ENCODE measurements around the gene SLC49A3.

SLC49A3 gene

DNA sequence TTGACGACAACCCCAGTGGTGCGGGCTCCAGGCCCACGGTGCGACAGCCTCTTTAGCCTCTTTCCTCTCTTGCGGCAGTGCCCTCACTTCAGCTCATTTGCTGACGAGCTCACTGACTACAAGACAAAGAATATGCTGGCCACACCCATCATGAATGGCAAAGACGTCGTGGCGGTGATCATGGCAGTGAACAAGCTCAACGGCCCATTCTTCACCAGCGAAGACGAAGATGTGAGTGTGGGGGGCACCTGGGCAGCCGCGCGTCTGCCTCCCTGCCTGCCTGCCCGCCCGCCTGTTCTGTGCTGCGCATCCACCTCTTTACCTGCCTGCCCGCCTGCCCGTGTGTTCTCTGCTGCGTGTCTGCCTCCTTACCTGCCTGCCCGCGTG, 54.4 kb downstream of the SLC49A3 start:
- TF ChIP-seq FOXP2 (optimal IDR thresholded peaks at IDR 0.05; ENCODE audit: borderline replicate concordance, extremely low read depth, extremely low read length, insufficient read depth) (no peak), SIN3A (IDR thresholded peaks at IDR 0.05; ENCODE audit: borderline replicate concordance, insufficient read depth, low read length) (no peak), REST (IDR thresholded peaks at IDR 0.05; ENCODE audit: insufficient read depth in 1 of 2, low read depth in 2 of 2, low read length in 2 of 2) (no peak), TAF1 (IDR thresholded peaks at IDR 0.05; ENCODE audit: borderline replicate concordance, insufficient read depth, low read length) (no peak), POLR2AphosphoS5 (IDR thresholded peaks at IDR 0.05; ENCODE audit: low read depth, low read length) (no peak)

- TF ChIP-seq FOXP2 (optimal IDR thresholded peaks at IDR 0.05; ENCODE audit: borderline replicate concordance, extremely low read depth, extremely low read length, insufficient read depth), result no peak
- TF ChIP-seq SIN3A (IDR thresholded peaks at IDR 0.05; ENCODE audit: borderline replicate concordance, insufficient read depth, low read length), result no peak
- no peak for TF ChIP-seq REST (IDR thresholded peaks at IDR 0.05; ENCODE audit: insufficient read depth in 1 of 2, low read depth in 2 of 2, low read length in 2 of 2)
- no peak for TF ChIP-seq POLR2AphosphoS5 (IDR thresholded peaks at IDR 0.05; ENCODE audit: low read depth, low read length)
- no peak for TF ChIP-seq TAF1 (IDR thresholded peaks at IDR 0.05; ENCODE audit: borderline replicate concordance, insufficient read depth, low read length)
Observed at GRCh38 chr4:633976-634598, 54.9 kb downstream of the SLC49A3 start.

DNA sequence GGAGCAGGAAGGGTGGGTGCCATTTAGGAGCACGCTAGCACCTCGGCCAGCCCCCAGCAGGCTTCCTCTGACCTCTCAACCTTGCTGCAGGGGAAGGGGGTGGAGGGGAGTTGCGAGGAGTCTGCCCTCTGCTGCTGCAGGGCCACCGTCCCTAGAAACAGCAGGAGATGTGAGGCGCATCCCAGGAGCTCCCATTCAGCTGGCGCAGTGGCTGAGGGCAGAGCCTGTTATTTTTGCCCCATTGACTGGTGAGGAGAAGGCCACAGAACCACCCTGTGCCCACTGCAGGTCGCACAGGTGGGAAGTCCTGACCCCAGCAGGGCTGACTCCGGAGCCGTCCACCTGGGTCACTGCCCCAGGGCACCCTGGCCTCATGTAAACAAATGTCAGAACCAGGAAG, 55.5 kb downstream of the SLC49A3 start:
- TF ChIP-seq REST (IDR thresholded peaks at IDR 0.05; ENCODE audit: insufficient read depth in 1 of 2, low read depth in 2 of 2, low read length in 2 of 2) (no peak), SIN3A (IDR thresholded peaks at IDR 0.05; ENCODE audit: borderline replicate concordance, insufficient read depth, low read length) (no peak), TAF1 (IDR thresholded peaks at IDR 0.05; ENCODE audit: borderline replicate concordance, insufficient read depth, low read length) (no peak), FOXP2 (optimal IDR thresholded peaks at IDR 0.05; ENCODE audit: borderline replicate concordance, extremely low read depth, extremely low read length, insufficient read depth) (no peak), POLR2AphosphoS5 (IDR thresholded peaks at IDR 0.05; ENCODE audit: low read depth, low read length) (no peak)

- TF ChIP-seq SIN3A (IDR thresholded peaks at IDR 0.05; ENCODE audit: borderline replicate concordance, insufficient read depth, low read length) (no peak), FOXP2 (optimal IDR thresholded peaks at IDR 0.05; ENCODE audit: borderline replicate concordance, extremely low read depth, extremely low read length, insufficient read depth) (no peak)
Observed at GRCh38 chr4:632926-633325, 56.0 kb downstream of the SLC49A3 start.

DNA sequence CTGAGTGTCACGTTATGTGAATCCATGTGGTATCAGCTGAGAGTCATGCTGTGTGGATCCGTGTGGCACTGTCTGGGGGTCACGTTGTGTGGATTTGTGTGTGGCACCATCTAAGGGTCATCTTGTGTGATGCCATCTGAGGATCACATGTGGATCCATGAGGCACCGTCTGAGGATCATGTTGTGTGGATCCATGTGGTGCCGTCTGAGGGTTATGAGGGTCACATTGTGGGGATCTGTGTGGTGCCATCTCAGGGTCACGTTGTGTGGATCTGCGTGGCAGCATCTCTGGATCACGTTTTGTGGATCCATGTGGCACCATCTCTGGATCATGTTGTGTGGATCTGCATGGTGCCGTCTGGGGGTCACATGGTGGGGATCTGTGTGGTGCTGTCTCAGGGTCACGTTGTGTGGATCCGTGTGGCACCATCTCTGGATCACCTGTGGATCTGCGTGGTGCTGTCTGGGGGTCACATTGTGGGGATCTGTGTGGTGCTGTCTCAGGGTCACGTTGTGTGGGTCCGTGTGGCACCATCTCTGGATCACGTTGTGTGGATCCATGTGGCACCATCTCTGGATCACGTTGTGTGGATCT, 56.7 kb downstream of the SLC49A3 start:
- TF ChIP-seq POLR2AphosphoS5 (IDR thresholded peaks at IDR 0.05; ENCODE audit: low read depth, low read length), result no peak
- TF ChIP-seq SIN3A (IDR thresholded peaks at IDR 0.05; ENCODE audit: borderline replicate concordance, insufficient read depth, low read length), result no peak
- TF ChIP-seq FOXP2 (optimal IDR thresholded peaks at IDR 0.05; ENCODE audit: borderline replicate concordance, extremely low read depth, extremely low read length, insufficient read depth), result no peak
- no peak for TF ChIP-seq REST (IDR thresholded peaks at IDR 0.05; ENCODE audit: insufficient read depth in 1 of 2, low read depth in 2 of 2, low read length in 2 of 2)
- TF ChIP-seq TAF1 (IDR thresholded peaks at IDR 0.05; ENCODE audit: borderline replicate concordance, insufficient read depth, low read length), result no peak

Data from PFSK-1 (cell line).